ENCODE data around the gene DACH1. TPM values are rescaled to one million over a fixed set of nuclear protein-coding genes. Genes with fewer than 3 reads are reported as not detected.

The DACH1 gene
- total RNA-seq, 4 donors from 2014 or later = 1.5 to 55.1 (median 4.7) TPM

GRCh38 chr13:71645467-71645866 lies 221.5 kb downstream of the DACH1 start:
- TF ChIP-seq POLR2A (IDR thresholded peaks at IDR 0.05) (no peak), CTCF (IDR thresholded peaks at IDR 0.05) (no peak)

GRCh38 chr13:71644579-71644978 lies 222.4 kb downstream of the DACH1 start:
- no peak for DNase-seq
- H3K27ac ChIP-seq = no peak overlapping the region

More at GRCh38 chr13:71645467-71645866, 221.5 kb downstream of the DACH1 start:
- intact Hi-C loops (cut with DNase I; ENCODE audit: low total_unique reads) = no loop called here
- H3K4me1 ChIP-seq = no peaks in the 10 kb centered on the region
- no peak for DNase-seq
- H3K27me3 ChIP-seq = no peaks in the 10 kb centered on the region
- H3K27ac ChIP-seq = no peak overlapping the region
- H3K36me3 ChIP-seq = no peaks in the 10 kb centered on the region
- no peak overlapping the region for H3K4me3 ChIP-seq
- H3K9me3 ChIP-seq = no peaks in the 10 kb centered on the region

GRCh38 chr13:71643448-71643860 lies 223.6 kb downstream of the DACH1 start:
- H3K27me3 ChIP-seq = no peaks in the 10 kb centered on the region
- H3K4me3 ChIP-seq = no peak overlapping the region
- intact Hi-C loops (cut with DNase I; ENCODE audit: low total_unique reads) = no loop called here
- no peak for DNase-seq
- no peak overlapping the region for H3K27ac ChIP-seq
- TF ChIP-seq CTCF (IDR thresholded peaks at IDR 0.05) (no peak), POLR2A (IDR thresholded peaks at IDR 0.05) (no peak)
- H3K36me3 ChIP-seq = no peaks in the 10 kb centered on the region
- no peaks in the 10 kb centered on the region for H3K9me3 ChIP-seq
- no peaks in the 10 kb centered on the region for H3K4me1 ChIP-seq

More at GRCh38 chr13:71644579-71644978, 222.4 kb downstream of the DACH1 start:
- TF ChIP-seq POLR2A (IDR thresholded peaks at IDR 0.05) (no peak), CTCF (IDR thresholded peaks at IDR 0.05) (no peak)
- H3K9me3 ChIP-seq = no peaks in the 10 kb centered on the region
- no peaks in the 10 kb centered on the region for H3K4me1 ChIP-seq
- no peaks in the 10 kb centered on the region for H3K36me3 ChIP-seq
- no peak overlapping the region for H3K4me3 ChIP-seq
- intact Hi-C loops (cut with DNase I; ENCODE audit: low total_unique reads) = no loop called here
- no peaks in the 10 kb centered on the region for H3K27me3 ChIP-seq

GRCh38 chr13:71638751-71639150 lies 228.3 kb downstream of the DACH1 start:
- Histone ChIP-seq H3K36me3 (no peaks in the 10 kb centered on the region), H3K27ac (no peak overlapping the region), H3K4me3 (no peak overlapping the region), H3K27me3 (no peaks in the 10 kb centered on the region), H3K9me3 (no peaks in the 10 kb centered on the region), H3K4me1 (no peaks in the 10 kb centered on the region)
- no peak for DNase-seq
- TF ChIP-seq POLR2A (IDR thresholded peaks at IDR 0.05) = no peak
- TF ChIP-seq CTCF (IDR thresholded peaks at IDR 0.05) = no peak
- intact Hi-C loops (cut with DNase I; ENCODE audit: low total_unique reads) = no loop called here

- DNase-seq = no peak
- no peaks in the 10 kb centered on the region for H3K27me3 ChIP-seq
- TF ChIP-seq CTCF (IDR thresholded peaks at IDR 0.05) (no peak), POLR2A (IDR thresholded peaks at IDR 0.05) (no peak)
- H3K9me3 ChIP-seq = no peaks in the 10 kb centered on the region
- H3K27ac ChIP-seq = no peak overlapping the region
- peaks cover 0 to 11% of the 10 kb centered on the region in 2 donors for H3K4me1 ChIP-seq
- no peak overlapping the region for H3K4me3 ChIP-seq
- intact Hi-C loops (cut with DNase I; ENCODE audit: low total_unique reads) = no loop called here
- H3K36me3 ChIP-seq = no peaks in the 10 kb centered on the region
These were observed 232.2 kb downstream of the DACH1 start for GRCh38 chr13:71634602-71635443.

Data from uterus (tissue), 4 donors.